Nephron progenitor cell (in vitro differentiated cells): ENCODE results near the gene UBE4B.
A peak's percentile ranks its signal among the peaks of the same experiment; 100 is the strongest.

Source experiments
- DNase-seq: peaks from one replicate; pipeline ENCODE4 v3.0.0; 2021
- H3K27ac Mint-ChIP-seq: 2 replicates; pipeline ENCODE4 v1.8.0; 2021; ENCODE audit warnings: mild to moderate bottlenecking, moderate library complexity, mixed read lengths
- H3K27me3 Mint-ChIP-seq: 2 replicates; pipeline ENCODE4 v1.8.0; 2021; ENCODE audit warnings: mild to moderate bottlenecking, low read depth, mixed read lengths; ENCODE audit not compliant: poor library complexity
- H3K36me3 Mint-ChIP-seq: 2 replicates; pipeline ENCODE4 v1.8.0; 2021; ENCODE audit warnings: low read depth, mixed read lengths
- H3K4me1 Mint-ChIP-seq: 2 replicates; pipeline ENCODE4 v1.8.0; 2021; ENCODE audit warnings: mixed read lengths
- H3K4me3 Mint-ChIP-seq: 2 replicates; pipeline ENCODE4 v1.8.0; 2021; ENCODE audit warnings: mild to moderate bottlenecking, moderate library complexity, mixed read lengths
- H3K9me3 Mint-ChIP-seq: 2 replicates; pipeline ENCODE4 v1.8.0; 2021; ENCODE audit warnings: mild to moderate bottlenecking, moderate library complexity, mixed read lengths
- TF ChIP-seq, protein P1 (sequence below): fragments of 200-600 bp; sonication (generic); IDR thresholded peaks from 2 replicates; pipeline ENCODE4 v1.5.0; 2021; ENCODE audit warnings: antibody characterized with exemption

The UBE4B gene

DNA sequence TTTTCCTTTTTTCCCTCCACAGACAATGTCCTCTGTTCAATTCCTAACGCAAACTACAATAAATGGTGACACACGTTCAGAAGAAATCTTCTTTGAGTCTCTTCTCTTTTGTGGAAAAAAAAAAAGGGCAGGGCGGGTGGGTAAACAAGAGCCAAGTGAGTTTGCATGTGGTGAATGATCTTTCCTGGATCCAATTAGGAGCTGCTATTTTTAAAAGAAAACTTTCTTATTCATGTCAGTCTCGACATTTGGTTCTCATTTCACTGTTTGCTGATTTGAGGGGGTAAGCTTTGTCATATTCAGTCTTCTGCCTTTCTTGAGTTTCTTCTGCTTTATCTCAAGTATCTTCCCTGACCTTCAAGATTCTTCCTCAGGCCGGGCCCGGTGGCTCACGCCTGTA, 148.4 kb downstream of the UBE4B start:
- peaks cover 44% of the 10 kb centered on the region for H3K4me1 Mint-ChIP-seq
- H3K27ac Mint-ChIP-seq = peak overlapping the region; percentile 50
- TF ChIP-seq, protein P1, sequence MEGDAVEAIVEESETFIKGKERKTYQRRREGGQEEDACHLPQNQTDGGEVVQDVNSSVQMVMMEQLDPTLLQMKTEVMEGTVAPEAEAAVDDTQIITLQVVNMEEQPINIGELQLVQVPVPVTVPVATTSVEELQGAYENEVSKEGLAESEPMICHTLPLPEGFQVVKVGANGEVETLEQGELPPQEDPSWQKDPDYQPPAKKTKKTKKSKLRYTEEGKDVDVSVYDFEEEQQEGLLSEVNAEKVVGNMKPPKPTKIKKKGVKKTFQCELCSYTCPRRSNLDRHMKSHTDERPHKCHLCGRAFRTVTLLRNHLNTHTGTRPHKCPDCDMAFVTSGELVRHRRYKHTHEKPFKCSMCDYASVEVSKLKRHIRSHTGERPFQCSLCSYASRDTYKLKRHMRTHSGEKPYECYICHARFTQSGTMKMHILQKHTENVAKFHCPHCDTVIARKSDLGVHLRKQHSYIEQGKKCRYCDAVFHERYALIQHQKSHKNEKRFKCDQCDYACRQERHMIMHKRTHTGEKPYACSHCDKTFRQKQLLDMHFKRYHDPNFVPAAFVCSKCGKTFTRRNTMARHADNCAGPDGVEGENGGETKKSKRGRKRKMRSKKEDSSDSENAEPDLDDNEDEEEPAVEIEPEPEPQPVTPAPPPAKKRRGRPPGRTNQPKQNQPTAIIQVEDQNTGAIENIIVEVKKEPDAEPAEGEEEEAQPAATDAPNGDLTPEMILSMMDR = no peak
- peaks cover 5% of the 10 kb centered on the region for H3K9me3 Mint-ChIP-seq
- H3K4me3 Mint-ChIP-seq = no peak overlapping the region
- no peak for DNase-seq
- H3K36me3 Mint-ChIP-seq = peaks cover 45% of the 10 kb centered on the region
- H3K27me3 Mint-ChIP-seq = peaks cover 5% of the 10 kb centered on the region

DNA sequence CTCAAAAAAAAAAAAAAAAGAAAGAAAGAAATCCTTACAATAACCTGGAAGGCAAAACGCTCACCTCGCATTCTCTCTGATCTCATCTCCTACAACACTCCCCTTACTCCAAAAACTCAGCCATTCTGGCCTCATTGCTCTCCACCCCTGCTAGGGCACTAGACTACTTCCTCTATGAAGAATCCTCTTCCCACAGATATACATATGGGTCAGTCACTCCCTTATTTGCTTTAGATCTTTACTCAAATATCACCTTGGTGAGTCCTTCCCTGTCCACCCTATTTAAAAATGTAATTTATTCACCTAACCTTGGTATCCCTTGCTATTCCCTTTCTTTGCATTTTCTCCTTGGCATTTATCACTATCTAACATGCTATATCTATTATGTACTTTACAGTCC, 153.0 kb downstream of the UBE4B start:
- peaks cover 12% of the 10 kb centered on the region for H3K9me3 Mint-ChIP-seq
- DNase-seq = no peak
- no peak overlapping the region for H3K4me3 Mint-ChIP-seq
- peaks cover 23% of the 10 kb centered on the region for H3K36me3 Mint-ChIP-seq
- peaks cover 12% of the 10 kb centered on the region for H3K4me1 Mint-ChIP-seq
- TF ChIP-seq, protein P1 = no peak
- H3K27ac Mint-ChIP-seq = peak overlapping the region; percentile 44
- H3K27me3 Mint-ChIP-seq = peaks cover 9% of the 10 kb centered on the region

DNA sequence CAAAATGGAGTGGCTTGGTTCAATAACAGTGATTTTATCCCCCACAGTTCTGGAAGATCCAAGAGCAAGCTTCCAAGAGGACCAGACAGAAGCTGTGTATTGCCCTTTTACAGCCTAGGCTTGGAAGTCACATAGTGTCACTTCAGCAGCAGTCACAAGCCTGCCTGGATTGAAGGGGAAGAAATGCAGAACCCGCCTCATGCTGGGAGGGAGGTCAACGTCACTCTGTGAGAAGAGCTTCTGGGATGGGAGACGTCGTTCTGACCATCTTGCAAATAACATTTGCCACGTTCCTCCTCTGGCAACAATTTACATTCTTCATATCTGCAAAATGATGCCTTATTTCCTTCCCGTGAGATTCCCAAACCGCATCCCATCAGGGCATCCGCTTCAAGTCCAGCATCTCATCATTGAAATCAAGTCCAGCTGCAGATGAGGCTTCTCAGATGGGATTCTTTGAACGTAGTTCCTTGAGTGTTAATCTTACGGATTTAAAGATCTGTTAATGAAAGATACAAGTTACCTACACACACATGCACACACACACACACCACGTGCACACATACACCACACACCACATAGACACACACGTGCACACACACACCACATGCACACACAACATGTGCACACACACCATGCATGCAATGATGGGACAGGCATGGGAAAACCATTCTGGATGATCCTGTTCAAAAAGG, 153.7 kb downstream of the UBE4B start:
- TF ChIP-seq, protein P1 = no peak
- Mint-ChIP-seq H3K4me3 (no peak overlapping the region), H3K4me1 (peaks cover 5% of the 10 kb centered on the region), H3K27ac (no peak overlapping the region), H3K9me3 (peaks cover 12% of the 10 kb centered on the region), H3K27me3 (peaks cover 9% of the 10 kb centered on the region), H3K36me3 (peaks cover 16% of the 10 kb centered on the region)
- no peak for DNase-seq

DNA sequence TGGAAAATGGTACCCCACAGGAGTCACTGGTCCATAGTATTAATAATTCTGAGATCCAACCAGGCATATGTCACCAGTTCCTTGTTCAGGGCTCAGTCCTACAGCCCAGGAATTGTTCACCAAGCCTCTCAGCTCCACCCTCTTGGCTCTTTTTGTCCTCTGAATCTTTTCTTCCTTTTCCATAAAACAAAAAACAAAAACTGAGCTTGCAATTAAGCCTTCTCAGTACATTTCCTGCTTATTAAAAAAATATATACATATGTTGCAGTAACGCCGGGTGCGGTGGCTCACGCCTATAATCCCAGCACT, 154.2 kb downstream of the UBE4B start:
- Mint-ChIP-seq H3K9me3 (peaks cover 12% of the 10 kb centered on the region), H3K4me3 (no peak overlapping the region), H3K27me3 (peaks cover 9% of the 10 kb centered on the region), H3K36me3 (peaks cover 14% of the 10 kb centered on the region), H3K4me1 (peaks cover 5% of the 10 kb centered on the region), H3K27ac (no peak overlapping the region)
- TF ChIP-seq, protein P1 = no peak
- DNase-seq = no peak

DNA sequence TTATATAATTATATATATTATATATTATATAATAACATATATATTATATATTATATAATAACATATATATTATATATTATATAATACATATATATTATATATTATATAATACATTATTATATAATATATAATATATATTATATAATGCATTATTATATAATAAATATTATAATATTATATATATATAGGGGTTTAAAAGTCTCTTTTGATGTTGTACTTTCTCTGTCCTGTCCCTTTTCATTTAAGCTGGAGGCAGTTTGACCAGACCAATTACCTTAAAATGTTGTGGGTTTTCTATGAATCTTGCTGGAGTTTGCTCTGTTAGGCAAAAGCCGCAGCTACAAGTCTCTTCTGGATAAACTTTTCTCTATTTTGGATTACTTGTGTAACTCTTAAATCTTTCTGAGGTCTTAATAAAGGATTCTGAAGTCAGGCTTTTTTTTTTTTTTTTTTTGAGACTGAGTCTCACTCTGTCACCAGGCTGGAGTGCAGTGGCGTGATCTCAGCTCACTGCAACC, 155.4 kb downstream of the UBE4B start:
- DNase-seq = no peak
- Mint-ChIP-seq H3K4me1 (peaks cover 9% of the 10 kb centered on the region), H3K27me3 (peaks cover 16% of the 10 kb centered on the region), H3K9me3 (peaks cover 12% of the 10 kb centered on the region), H3K36me3 (peaks cover 6% of the 10 kb centered on the region), H3K4me3 (no peak overlapping the region), H3K27ac (no peak overlapping the region)
- TF ChIP-seq, protein P1 = no peak

DNA sequence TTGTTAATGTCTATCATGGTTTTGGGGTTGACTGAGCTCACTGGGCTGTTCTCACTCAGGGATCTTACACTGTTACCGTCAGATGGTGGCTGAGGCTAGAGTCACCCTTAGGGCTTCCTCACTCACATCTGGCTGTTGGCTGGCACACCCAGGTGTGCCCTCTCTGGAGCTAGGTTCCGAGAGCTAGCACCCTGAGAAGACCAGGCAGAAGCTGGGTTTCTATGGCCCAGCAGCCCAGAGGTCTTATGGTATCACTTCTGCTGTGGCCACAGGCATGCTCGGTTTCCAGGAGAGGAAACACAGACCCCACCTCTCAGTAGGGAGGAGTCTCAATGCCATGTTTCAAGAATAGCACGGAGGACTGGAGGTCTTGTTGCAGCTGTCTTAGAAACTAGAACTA, 156.9 kb downstream of the UBE4B start:
- Mint-ChIP-seq H3K27ac (no peak overlapping the region), H3K36me3 (no peaks in the 10 kb centered on the region), H3K27me3 (peaks cover 18% of the 10 kb centered on the region), H3K4me1 (peaks cover 15% of the 10 kb centered on the region), H3K9me3 (peaks cover 12% of the 10 kb centered on the region), H3K4me3 (no peak overlapping the region)
- TF ChIP-seq, protein P1 = no peak
- no peak for DNase-seq
